NCI-H2227 (cell line): ENCODE measurements around the gene PPIA.
A peak's percentile ranks its signal among the peaks of the same experiment; 100 is the strongest.

Source experiments
- DNase-seq: peaks from one replicate; lab custom pipeline; 2025; ENCODE audit not compliant: unreplicated experiment; lab: John Stamatoyannopoulos, UW

PPIA gene

GRCh38 chr7:44796504-44797328 is at the start of gene PPIA:
Gene PPIA (plus strand): TSS chr7:44796681. CDS start chr7:44796725, 44 bp downstream.
- DNase-seq, result peak; percentile 98

- DNase-seq, result peak; percentile 92
These were observed 48.2 kb upstream of the PPIA start, which contains the start of gene ZMIZ2 for GRCh38 chr7:44748045-44748947. Gene ZMIZ2 (plus strand): TSS chr7:44748847. CDS start chr7:44756250, 7,403 bp downstream.

GRCh38 chr7:44748948-44749731 is 47.3 kb upstream of the PPIA start:
- DNase-seq, result peak; percentile 30

GRCh38 chr7:44749992-44750391 is 46.5 kb upstream of the PPIA start:
- DNase-seq, result no peak

DNA sequence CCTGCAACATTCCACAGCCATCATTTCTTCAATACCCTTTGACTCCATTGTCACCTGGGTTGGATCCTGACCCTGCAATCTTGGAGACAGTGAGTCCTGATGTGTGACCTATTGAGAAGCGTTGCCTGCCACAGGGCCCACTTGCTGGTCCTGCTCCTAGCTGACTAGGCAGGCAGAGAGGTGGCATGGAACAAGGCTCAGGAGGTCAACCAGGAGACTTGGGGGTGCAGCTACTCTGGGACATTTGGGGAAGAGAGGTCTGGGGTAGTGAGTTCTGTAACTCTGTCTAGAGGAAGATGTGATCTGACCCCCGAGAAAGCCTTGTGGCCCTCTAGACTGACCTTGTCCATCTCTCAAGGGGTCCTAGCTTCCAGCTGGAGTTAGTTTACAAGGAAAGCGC is 46.1 kb upstream of the PPIA start:
- no peak for DNase-seq

- DNase-seq, result no peak
These were observed 45.4 kb upstream of the PPIA start for GRCh38 chr7:44750921-44751571.

DNA sequence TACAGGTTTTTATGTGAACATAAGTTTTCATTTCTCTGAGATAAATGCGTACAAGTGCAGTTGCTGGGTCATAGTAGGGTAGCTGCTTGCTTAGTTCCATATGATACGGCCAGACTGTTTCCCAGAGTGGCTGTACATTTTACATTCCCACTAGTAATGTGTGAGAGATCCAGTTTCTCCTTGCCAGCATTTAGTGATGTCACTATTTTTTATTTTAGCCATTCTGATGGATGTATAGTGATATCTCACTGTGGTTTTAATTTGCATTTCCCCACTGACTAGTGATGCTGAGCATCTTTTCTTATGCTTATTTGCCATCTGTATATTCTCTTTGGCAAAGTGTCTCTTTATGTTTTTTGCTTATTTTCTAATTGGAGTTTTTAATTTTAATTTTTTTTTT is 43.7 kb upstream of the PPIA start:
- no peak for DNase-seq

GRCh38 chr7:44754802-44755697 is 41.4 kb upstream of the PPIA start:
- DNase-seq, result no peak

GRCh38 chr7:44755698-44756627 is 40.5 kb upstream of the PPIA start:
- DNase-seq, result no peak

GRCh38 chr7:44756904-44757303 is 39.6 kb upstream of the PPIA start:
- DNase-seq, result no peak

- DNase-seq, result no peak
These were observed 39.2 kb upstream of the PPIA start for GRCh38 chr7:44757311-44757710.

DNA sequence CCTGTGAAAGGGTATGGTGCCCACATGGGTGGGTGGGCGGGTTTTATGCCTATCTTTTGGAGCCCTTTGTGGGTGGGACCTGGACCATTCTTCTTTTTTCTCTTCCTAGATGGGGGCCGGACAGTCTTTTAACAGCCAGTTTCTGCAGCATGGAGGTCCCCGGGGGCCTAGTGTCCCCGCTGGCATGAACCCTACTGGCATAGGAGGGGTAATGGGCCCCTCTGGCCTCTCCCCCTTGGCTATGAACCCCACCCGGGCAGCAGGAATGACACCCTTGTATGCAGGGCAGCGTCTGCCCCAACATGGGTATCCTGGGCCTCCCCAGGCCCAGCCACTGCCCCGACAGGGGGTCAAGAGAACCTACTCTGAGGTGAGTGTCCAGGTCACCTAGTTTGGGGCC is 38.7 kb upstream of the PPIA start:
- no peak for DNase-seq

DNA sequence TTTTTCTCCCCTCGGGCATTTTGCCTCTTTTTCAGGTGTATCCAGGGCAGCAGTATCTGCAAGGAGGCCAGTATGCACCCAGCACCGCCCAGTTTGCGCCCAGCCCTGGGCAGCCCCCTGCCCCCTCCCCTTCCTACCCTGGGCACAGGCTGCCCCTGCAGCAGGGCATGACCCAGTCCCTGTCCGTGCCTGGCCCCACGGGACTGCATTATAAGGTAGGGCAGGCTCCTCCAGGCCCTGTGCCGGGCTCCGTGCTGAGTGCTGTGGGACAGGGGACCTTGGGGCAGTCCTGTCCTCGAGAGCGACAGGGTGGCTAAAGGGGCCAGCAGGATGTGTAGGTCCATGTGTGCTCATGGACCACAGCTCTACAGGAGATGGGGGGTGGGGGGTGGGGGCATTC is 37.2 kb upstream of the PPIA start:
- DNase-seq, result no peak

DNA sequence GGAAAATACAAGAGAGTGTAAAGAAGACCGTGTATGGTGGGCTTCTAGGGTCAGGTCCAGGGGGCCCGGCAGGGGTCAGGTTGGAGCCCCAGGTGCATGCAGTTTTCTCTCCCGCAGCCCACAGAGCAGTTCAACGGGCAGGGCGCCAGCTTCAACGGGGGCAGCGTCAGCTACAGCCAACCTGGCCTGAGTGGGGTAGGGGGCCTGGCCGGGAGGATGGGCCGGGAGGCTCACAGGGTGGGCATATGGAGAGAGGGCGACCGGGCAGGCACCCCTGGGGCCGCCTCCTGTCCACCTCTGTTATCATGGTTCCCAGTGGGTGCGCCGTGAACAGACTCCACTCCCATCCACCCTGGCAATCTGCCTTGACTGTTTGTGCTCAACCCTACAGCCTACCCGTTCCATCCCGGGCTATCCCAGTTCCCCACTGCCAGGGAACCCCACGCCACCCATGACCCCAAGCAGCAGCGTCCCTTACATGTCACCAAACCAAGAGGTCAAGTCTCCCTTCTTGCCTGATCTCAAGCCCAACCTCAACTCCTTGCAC is 36.4 kb upstream of the PPIA start:
- DNase-seq, result no peak

- DNase-seq, result no peak
These were observed 35.0 kb upstream of the PPIA start for GRCh38 chr7:44761207-44762161.

- no peak for DNase-seq
These were observed 34.2 kb upstream of the PPIA start for GRCh38 chr7:44762300-44762699.
